AG09309 (cell line): ENCODE measurements around the gene SLC35B4.

Experiments used
- DNase-seq: peaks from one replicate; pipeline ENCODE4 v3.0.0-alpha.2; 2010; ENCODE audit warnings: low read depth
- H3K4me3 ChIP-seq: 2 replicates; pipeline ENCODE4 v1.5.1; 2011; ENCODE audit warnings: mild to moderate bottlenecking, low read depth, low read length, moderate library complexity; ENCODE audit not compliant: control insufficient read depth
- TF ChIP-seq, protein P1 (sequence below): IDR thresholded peaks from 2 replicates; pipeline ENCODE4 v1.5.1; 2011; ENCODE audit warnings: mild to moderate bottlenecking, low read depth, low read length, inconsistent platforms; ENCODE audit not compliant: insufficient read depth, control insufficient read depth; ENCODE audit errors: missing control alignments

SLC35B4 gene

DNA sequence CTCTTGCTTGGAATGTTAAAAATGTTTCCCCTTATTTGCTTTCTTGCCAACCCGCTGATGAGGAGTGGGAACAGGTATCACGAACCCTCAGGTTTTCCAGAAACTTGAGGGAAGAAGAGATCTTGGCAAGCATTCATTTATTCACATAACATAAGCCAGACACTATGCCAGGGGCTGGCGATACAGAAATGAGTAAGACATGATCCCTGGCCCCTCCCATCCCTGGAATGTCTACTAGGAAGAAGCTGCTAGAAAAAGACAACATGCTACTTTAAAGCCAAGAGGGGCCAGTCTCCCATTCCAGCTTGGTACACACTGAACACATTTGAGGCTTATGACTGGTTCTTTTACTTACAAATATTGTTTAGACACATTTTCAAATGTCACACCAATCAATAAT, 26.4 kb downstream of the SLC35B4 start:
- TF ChIP-seq, protein P1, sequence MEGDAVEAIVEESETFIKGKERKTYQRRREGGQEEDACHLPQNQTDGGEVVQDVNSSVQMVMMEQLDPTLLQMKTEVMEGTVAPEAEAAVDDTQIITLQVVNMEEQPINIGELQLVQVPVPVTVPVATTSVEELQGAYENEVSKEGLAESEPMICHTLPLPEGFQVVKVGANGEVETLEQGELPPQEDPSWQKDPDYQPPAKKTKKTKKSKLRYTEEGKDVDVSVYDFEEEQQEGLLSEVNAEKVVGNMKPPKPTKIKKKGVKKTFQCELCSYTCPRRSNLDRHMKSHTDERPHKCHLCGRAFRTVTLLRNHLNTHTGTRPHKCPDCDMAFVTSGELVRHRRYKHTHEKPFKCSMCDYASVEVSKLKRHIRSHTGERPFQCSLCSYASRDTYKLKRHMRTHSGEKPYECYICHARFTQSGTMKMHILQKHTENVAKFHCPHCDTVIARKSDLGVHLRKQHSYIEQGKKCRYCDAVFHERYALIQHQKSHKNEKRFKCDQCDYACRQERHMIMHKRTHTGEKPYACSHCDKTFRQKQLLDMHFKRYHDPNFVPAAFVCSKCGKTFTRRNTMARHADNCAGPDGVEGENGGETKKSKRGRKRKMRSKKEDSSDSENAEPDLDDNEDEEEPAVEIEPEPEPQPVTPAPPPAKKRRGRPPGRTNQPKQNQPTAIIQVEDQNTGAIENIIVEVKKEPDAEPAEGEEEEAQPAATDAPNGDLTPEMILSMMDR, result no peak
- no peak for DNase-seq
- H3K4me3 ChIP-seq, result no peak overlapping the region

DNA sequence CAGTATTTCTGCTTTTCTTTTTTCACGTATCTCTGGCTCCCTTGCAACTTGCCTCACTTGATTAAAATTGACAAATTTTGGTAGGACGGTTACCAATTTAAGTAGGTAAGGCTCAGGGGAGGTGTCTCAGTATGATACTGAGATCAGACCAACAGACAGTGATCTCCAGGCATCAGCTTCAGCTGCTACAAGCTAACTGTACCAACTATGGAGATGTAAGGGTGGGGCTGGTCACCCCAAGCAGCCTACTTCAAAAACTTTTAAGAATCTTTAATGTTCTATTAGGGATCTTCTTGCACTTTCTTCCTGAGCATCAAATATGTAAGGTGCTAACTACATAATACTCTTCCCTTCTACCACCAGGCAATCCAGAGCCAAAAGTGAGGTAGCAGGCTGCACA, 26.9 kb downstream of the SLC35B4 start:
- TF ChIP-seq, protein P1, result no peak
- no peak for DNase-seq
- H3K4me3 ChIP-seq, result no peak overlapping the region

DNA sequence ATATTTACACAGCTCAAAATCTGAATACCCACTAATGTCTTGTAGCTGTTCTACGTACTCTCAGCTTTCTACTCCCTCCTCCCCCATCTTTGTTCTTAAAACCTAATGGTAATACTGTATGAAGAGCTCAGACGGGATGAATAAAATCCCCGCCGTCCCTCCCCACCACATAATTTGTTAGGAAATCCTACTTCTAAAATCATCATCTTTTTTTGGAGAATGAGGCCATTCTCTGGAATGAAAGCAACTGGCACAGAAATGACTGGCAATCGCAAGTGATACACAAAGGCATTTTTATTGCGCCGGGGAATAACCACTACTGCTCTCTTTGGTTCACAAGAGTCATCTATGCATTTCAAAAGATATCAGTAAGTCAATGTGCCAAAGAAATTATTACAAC, 27.3 kb downstream of the SLC35B4 start:
- TF ChIP-seq, protein P1, result no peak
- no peak overlapping the region for H3K4me3 ChIP-seq
- peak; percentile 29 for DNase-seq

DNA sequence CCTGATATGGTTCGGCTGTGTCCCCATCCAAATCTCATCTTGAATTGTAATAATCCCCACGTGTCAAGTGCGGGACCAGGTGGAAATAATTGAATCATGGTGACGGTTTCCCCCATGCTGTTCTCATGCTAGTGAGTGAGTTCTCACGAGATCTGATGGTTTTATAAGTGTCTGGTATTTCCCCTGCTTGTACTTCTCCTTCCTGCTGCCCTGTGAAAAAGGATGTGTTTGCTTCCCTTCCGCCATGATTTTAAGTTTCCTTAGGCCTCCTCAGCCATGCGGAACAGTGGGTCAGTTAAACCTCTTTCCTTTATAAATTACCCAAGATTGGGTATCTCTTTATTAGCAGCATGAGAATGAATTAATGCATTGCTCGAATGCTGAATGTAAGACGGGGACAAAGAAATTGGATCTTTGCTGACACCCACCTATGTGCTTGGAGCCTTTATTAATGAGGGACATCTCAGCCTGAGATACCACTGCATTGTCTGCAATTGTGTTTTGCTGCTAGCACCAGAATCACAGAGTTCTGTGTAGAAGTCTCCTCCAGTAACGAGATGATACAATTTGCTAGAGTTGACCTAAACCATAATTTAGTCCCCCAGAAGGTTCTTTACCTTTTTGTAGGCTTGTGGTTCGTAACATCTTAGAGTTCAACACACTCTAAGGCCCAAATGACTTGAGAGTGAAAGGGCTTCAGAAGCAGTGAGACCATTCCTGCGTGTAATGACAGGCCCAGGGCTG, 28.6 kb downstream of the SLC35B4 start:
- TF ChIP-seq, protein P1, result no peak
- H3K4me3 ChIP-seq, result no peak overlapping the region
- DNase-seq, result no peak

DNA sequence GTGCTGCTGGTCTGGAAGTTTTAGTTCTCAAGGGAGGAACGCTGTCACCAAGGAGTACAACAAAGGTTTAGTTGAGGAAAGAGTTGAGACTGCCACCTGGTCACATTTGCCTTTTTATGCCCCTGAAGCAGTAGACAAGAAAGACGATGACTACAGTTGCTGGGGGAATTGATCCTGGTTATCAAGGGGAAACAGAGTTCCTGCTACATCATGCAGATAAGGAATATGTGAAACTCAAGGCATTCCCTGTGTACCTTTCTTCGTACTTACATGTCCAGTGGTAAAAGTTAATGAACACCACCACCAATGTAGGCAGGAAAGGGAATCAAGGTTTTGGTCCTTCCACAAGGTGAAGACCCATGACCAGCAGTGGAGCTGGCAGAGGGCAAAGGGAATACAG, 31.8 kb downstream of the SLC35B4 start:
- TF ChIP-seq, protein P1, result no peak
- no peak overlapping the region for H3K4me3 ChIP-seq
- DNase-seq, result no peak

DNA sequence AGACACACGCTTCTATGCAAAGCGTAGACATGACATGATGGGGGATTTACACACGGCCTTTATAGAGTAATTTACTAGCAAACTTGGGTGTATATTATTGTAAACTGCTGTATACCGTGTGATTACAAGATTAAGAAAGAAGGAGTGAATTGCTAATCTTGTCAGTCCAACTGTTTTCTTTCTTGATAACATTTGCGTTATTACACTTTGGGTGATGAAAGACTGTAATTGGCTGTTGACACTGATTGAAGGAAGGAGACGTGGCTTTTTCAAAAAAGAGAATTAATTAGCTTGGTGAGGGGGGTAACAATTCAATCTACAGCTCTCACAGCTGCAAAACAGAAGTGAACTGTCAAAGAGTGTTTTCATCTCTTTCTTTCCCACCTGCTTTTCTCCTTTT, 32.7 kb downstream of the SLC35B4 start:
- H3K4me3 ChIP-seq, result no peak overlapping the region
- TF ChIP-seq, protein P1, result no peak
- no peak for DNase-seq
